GM18861 (cell line): ENCODE results near the gene GPX2.

Source experiments
- ATAC-seq: cut with Tn5 transposase; IDR thresholded peaks from one replicate; pipeline ENCODE4 v1.9.1; 2021; ENCODE audit not compliant: unreplicated experiment

GPX2 gene

DNA sequence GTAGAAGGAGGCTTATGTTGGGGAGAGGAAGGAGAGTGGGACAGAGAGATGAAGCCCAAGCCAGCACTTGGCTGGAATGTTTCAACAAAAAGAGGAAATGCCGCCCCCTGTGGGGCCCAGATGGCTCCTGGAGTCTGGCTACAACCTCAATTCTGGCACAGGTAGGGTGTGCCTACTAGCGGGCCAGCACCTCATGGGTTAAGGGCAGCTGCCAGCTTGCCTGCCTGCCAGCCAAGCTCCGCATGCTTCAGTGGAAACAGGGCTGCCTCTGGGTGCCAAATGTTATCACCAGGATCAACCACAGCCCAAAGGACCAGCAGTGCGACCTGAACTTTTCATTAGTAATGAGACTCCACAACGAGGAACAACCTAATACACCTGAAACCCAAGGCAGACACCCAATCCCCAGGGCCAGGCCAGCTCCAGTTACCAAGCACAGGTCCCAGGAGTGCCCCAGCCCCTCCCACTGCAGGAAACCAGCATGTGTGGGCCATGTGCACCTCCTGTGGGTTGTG is 18.3 kb upstream of the GPX2 start:
- ATAC-seq, result no peak

DNA sequence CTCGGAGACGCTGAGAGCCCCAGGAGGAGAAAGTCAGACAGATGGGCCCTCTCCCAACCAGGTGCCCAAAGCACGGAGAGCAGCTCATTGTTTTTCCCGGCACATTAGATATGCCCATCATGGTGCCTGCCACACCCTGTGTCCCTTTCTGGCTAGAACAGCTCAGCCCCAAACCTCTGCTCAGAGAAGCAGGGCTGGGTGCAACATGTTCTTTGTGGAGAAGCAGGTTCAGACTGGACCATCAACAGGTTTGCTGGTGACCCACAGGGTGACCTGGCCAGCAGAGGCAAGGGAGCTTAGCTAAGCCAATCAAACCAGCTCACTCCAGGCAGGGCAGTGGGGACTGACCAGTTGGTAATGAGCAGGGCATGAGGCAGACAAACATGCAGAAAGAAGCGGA is 16.2 kb upstream of the GPX2 start:
- no peak for ATAC-seq

DNA sequence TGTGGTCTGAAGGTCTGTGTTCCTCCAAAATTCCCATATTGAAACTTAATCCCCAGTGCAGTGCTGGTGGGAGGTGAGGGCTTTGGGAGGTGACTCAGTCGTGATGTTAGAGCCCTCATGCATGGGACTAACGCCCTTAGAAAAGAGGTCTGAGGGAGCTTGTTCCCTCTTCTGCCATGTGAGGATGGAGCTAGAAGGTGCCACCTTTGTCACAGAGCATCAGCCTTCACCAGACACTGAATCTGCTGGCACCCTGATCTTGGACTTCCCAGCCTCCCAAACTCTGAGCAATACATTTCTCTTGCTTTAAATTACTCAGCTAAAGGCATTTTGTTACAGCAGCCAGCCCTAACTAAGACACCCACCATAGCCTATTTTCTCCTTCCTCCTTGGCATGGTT is 15.7 kb upstream of the GPX2 start:
- ATAC-seq, result no peak

DNA sequence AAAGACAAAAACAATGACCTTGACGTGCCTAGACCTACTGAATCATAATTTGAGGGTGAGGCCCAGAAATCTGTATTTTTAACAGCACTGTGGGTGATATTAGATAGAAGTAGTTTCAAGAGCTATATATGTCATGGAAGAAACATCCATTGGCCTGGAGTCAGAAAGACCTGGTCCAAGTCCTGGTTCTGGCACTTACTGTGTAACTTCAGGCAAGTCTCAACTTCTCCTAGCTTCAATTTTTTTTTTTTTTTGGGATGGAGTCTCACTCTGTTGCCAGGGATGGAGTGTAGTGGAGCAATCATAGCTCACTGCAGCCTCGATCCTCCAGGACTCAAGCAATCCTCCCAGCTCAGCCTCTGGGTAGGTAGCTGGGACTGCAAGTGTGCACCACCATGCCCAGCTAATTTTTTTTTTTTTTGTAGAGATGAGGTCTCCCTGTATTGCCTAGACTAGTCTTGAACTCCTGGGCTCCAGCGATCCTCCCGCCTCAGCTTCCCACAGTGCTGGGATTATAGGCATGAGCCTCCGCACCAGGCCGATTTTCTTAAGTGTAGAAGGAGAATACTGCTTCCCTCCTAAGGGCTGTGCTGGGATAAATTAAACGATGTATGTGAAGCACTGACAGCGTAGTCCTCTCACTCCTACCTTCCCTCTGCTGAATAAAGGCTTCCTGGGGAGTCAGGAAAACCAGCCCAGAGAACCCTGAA is 14.3 kb upstream of the GPX2 start:
- no peak for ATAC-seq

DNA sequence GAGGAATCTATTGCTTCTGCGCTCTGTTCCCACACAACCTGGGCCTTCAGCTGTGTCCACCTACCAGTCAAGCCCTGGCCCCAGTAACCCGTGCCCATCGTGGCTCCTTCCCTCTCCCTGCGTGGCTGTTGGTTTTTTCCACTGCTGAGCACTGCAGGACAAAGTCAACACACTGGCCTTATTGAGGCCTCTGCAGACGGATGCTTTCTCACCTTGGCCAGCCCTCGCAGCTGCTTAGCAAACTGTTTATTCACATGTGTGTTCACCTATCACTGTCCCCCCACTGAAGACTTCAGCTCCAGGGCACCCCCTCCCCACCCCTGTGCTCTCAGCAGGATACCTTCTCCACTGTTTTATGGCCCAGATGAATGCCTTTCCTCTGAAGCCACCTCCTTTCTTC is 12.8 kb upstream of the GPX2 start:
- ATAC-seq, result no peak

DNA sequence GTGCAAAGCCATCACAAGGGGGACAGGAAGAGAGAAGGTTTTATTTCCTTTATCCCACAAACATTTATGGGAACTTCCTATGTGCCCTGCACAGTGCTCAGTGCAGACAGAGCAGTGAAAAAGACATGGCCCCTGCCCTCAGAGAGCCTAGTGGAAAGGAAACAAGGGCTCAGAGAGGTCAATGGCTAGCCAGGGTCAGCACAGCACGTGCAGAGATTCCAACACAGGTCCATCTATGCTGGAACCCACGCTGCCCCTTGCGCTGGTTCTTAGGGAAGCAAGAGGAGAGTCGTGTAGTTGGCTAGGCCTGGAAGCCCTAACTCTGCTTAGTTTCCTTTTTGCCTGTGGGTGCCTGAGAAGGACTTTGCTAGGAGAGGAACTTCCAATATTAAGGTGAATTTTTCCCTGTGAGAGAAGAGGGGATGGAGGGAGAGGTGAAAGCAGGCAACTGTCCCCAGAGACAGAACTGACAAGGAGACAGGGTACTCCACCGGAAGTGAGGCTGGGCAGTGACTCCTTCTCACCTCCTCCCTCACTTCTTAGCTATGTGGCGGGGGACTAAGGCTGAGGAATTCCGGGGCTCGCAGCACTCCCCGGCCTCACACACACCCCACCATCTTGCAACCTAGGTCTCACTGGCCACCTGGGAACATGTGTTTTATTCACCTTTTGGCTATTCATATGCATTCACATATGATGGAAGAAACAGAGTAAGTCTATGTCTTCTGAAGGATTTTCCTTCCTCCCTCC is 12.1 kb upstream of the GPX2 start:
- ATAC-seq, result no peak

DNA sequence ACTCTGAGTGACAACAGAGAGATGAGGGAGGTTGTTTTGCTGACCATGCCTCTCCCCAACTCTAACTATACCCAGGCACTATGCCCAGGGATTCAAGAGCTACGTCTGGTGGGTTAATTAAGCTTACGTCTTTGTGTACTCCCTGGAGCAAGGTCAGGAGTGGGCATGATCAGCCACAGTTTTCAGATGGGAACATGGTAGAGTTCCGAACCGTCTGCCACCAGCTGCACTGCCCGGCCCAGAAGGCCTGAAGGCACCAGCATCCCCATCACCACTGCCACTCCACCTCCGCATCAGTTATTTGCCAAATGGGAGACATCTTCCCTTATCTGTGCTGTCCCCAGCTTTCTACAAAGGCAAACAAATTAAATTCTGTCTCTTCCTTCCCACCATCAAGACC is 11.1 kb upstream of the GPX2 start:
- ATAC-seq, result no peak

DNA sequence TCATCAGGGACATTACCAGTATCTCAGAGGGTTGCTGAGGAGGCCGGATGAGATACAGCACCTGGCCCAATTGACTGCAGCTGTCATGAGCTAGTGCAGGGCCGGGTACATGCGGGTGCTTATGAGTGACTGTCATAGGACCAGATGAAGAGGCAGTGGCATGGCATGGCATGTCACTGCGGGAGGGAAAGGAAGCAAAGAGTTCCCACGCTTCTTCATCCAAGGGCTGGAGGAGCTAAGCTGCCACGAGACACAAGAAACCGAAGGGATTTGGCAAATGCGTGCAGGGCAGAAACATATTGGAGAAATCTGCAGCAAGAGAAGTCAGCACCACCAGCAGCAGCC is 10.7 kb upstream of the GPX2 start:
- no peak for ATAC-seq

DNA sequence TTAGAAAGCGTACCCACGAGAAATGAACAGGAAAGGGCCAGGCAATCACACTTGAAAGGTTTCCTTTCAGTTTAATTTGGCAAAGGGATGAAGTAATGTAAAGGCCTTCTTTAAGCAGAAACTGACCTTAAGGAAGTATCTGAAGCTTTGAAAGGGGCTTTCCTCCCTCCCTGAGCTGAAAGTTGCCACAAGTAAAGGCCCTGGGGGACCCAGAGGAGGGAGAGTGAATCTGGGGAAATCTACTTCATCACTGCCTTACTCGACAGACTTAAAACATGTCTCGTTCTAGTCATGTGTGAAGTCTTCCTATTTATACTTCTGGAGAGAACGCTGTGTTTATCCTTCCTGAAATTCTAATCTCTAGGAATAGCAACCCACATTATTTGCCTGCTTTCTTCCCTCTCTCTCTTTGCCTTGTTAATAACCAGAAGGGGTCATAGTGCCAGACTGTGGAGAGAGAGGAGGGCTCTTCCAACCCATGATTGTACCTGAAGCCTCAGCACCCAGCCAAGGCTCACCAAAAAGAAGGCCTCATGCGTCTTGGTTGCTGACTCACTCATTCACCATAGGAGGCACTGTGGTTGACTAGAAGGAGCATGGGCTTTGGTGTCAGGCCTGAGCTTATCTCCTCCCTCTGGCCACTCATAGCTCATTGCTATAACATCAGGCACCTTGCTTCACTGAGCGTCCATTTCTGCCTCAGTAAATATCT is 10.2 kb upstream of the GPX2 start:
- ATAC-seq, result no peak

DNA sequence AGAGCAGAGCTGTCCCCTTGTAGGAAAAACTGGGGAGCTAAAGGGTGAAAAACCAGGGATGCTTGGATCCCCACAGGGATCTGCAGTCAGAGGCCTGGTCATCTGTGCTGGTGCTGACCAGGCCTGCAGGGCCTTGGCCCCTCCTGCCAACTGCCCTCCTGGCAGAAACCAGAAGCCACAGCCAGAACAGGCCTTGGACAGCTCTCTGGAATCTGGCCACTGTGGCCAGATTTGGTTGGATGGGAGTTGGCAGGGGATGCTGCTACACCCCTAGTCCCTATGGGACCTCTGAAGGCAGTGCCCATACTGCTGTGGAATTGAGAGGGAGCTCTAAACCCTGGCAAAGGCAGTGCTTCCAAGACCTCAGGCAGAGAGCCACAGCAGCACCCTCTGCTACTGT is 9.2 kb upstream of the GPX2 start:
- ATAC-seq, result no peak

DNA sequence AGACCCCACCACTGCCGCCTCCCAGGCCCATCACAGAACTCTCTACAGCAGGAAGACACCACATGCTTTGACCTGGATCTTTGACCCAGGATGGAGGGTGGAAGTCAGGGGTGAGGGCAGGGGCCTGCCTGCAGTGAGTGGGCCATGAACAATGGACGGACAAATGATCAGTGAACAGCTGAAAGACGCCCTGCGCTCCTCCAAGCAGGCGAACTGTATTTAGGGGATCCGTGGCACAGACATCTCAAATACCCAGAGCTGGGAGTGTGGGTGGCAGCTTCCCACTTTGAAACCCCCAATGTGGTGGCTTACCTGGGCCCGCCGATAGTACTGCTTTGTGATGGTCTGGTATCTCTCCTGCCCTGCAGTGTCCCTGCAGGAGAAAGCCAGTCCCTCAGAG is 8.7 kb upstream of the GPX2 start:
- ATAC-seq, result no peak

DNA sequence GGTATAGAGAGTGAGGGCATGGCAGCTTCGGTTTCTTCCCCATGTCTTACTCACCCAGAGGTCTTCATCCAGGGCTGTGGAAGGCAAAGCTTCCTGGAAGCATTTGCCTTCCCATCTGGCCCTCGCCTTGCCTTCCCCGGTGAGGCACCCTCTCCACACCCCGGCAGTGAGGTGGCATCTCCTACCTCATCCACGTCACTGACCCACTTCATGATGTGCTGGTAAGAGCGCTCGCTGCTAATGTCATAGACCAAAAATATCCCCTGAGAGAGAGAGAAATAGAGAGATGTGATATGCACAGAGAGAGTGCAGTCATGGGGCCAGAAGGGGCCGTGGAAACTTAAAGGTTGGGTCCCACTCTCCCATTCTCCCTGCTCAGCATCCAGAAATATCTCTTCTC is 8.3 kb upstream of the GPX2 start:
- ATAC-seq, result no peak

DNA sequence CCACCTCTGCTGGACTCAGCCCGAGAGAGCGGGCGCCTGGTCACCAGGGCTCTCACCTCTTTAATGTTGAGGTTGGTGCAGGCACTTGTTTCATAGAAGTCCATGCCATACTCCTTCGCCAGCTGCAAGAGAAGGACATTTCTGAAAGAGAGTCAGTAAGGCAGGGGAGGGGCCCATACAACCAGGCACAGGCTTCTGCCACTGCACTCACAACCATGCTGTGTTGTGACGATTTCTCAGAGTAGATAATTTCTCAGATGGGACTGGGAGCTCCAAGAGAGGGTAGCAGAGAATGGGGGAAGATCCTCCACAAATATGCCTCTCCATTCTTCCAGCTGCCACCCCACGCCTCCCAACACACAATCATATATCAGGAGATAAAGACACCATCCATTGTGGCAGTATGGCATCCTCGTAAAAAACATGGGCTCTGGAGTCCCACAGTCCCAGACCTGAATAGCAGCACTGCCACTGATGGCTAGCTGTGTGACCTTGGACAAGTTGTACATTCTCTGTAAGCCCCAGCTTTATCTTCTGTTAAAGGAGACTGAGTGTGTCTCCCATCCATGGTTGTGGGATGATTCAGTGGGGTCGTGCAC is 6.2 kb upstream of the GPX2 start:
- ATAC-seq, result no peak

DNA sequence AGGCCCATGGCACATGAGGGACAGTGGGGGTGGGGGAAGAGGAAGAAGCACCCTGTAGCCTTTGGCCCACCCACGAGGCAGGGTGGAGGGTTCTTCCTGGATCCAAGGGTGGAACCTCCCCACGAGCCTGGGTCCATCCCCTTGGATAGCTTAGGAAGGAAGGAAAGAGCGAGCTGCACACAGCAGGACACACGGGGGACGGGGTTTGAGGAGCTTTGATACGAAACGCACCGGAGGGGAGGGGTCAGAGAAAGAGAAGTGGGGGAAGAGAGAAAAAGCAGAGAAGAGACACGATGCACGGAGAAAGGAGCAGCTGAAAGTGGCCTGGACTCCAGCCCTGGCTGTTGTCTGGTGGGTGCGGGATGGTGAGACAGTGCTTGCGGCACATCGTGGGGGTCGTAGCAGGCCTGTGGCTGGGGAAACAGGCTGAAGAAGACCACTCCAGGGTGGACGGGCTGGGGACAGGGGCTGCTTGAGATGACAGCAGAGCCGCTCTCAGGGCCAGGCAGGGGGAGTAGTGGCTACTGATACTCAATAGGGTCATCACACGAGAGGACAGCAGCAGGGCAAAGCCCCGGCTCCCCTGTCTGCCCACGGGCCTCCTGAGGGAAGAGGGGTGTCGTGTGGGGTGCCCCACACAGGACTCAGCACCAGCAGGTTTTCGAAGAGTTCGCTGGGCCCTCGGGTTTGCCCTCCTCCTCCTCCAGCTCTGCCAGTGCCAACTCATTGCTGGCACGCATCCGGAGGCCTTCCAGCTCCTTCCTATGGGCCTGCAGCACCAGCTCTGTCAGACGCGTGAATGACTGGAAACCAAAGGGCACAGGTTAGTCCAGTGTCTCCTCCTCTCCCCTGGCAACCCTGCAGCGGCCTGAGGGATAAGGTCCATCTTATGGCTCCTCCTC is 5.4 kb upstream of the GPX2 start:
- no peak for ATAC-seq

DNA sequence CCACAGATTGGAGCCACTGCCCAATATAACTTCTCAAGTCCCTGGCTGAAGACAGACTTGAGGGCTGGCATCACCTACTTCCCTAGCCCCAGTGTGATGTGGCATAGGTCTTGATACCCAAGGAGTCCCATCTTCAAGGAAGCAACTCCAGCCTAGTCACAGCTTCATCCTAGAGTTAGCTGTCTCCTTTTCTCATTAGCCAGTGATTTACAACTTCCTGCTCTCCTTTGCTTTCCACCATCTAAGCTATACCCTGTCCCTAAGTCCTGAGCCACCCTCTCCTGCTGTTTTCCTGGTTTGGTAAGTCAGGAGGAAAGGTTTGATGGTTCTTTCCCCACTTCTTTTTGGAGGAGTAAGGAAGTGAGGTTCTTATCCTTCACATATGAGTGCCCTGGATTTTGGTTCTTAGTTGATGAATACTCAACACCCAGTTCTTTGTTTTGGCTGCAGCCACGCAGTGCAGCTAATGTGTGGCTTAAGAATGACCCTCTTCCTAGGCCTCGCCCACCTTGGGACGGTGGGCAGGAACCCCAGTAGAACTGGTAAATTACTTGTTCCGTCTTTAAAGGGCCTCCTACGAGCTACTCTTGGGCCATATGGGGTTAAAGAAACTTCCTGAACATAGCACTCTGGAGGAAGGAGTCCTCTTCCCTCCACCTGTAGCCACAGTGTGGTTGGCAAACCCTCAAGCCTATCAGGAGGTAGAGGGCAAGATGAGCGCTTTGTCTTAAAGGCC is 3.9 kb upstream of the GPX2 start:
- no peak for ATAC-seq

DNA sequence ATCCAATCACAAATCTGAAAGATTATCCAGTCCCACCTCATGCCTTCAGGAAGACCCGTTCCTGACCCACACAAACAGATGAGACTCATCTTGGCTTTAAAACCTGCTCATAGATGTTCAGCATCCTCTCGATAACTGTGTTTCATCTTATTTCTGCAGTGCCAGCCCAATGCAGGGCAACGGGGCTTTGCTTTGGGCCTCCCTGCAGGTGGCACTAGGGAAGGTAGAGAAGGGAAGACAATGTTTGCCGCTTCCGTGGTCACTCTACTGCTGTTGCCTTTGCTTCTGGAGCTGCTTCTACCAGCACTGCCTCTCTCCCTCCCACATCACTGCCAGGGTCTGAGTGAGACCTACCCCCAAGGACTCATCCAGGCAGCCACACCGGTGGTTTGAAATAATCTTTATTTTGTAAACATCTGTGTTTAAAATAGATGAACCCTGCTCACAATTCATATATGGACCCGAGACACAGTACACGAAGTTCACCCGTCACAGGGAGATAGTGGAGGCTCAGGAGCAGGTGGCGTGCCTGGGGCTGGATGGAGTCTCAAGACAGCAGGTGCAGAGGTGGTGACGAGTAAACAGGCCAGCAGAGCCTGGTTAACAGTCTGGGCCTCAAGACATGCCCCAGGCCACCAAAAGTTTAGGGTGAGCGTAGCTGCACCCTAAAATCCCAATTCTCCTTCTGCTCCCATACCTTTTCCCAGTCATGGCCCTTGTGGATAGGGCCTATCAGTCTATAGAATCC is 3.1 kb upstream of the GPX2 start:
- no peak for ATAC-seq

DNA sequence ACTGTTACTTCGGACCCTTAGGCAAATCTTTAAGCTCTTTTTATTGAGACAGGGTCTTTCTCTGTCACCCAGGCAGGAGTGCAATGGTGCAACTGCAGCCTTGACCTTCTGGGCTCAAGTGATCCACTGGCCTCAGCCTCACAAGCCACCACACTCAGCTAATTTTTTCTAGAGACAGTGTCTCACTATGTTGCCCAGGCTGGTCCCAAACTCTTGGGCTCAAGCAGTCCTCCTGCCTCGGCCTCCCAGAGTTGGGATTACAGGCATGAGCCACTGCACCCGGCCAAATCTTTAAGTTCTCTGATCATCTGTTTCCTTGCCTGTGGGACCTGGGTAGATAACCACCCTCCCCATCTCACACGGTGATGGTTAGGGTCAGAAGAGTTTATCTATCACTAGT is 2.3 kb upstream of the GPX2 start:
- no peak for ATAC-seq

DNA sequence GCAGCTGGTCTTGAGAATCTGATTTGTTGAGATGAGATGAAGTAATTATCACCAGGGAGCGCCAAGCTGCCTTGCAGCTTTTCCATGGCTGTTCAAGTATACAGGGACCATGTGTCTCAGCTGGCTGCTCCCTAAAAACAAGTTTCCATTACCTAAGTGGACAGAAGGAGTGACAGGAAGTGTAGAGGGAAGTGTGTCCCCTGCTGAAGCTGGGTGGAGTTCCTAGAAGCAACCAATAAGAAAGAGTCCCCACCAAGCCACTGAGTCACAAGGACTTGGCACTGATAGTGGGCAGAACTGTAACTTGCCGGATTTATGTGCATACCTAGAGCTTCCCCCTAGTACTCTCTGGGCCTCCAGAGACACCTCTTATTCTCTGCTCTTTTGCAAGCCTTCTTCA is 1.5 kb upstream of the GPX2 start:
- no peak for ATAC-seq

DNA sequence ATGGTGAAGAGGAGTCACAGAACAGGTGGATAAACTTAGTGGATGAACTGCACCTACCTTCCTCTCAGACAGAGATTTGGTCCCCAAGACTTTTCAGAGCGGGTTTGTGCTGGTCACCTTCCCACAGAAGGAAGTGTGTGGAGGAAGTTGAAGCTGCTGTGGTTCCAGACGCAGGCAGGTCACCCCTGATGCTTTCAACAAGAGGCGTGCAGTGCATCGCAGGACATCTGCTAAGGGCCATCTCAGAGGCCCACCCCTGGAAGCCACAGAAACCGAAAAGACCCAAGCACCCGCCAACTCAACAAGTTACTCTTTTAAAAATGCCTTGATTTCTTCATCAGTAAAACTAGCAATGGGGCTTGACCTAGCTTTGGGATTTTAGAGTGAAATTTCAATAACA is 1.0 kb upstream of the GPX2 start:
- no peak for ATAC-seq
